Pancreas (tissue), 10 donors: ENCODE data around the gene UBAC1. TPM values are rescaled to one million over a fixed set of nuclear protein-coding genes. Genes with fewer than 3 reads are reported as not detected.

ENCODE experiments used
- ATAC-seq, 4 donors: fragments of 200-7000 bp; cut with Tn5 transposase; one replicate each; pipeline versions ENCODE4 v1.8.0 to v1.9.1; 2020; ENCODE audit warnings: mild to moderate bottlenecking in 4 of 4, moderate library complexity in 4 of 4
- DNase-seq, 6 donors: peaks; one replicate each; pipeline ENCODE4 v3.0.0-alpha.2; 2020
- FAIRE-seq: peaks from 2 replicates; lab custom pipeline; 2012; peaks lifted over from hg19 to GRCh38; lab: Jason Lieb, UNC
- H3K27ac ChIP-seq, 4 donors: fragments of 200-600 bp; sonication (generic); 1 replicate in 3 of 4; 2 replicates in 1 of 4; pipeline versions ENCODE4 v1.5.0 to v1.8.0; 2020
- H3K27me3 ChIP-seq, 4 donors: fragments of 200-600 bp; one replicate each; pipeline ENCODE4 v1.8.0; 2021
- H3K36me3 ChIP-seq, 3 donors: fragments of 200-600 bp; sonication (generic) in 1 of 3; one replicate each; pipeline versions ENCODE4 v1.5.0 to v1.8.0; 2020 to 2021
- H3K4me1 ChIP-seq, 3 donors: fragments of 200-600 bp; one replicate each; pipeline ENCODE4 v1.8.0; 2021
- H3K4me3 ChIP-seq, 4 donors: fragments of 200-600 bp; sonication (generic) in 2 of 4; one replicate each; pipeline versions ENCODE4 v1.5.0 to v1.8.0; 2020 to 2021
- H3K9me3 ChIP-seq, 4 donors: fragments of 200-600 bp; one replicate each; pipeline ENCODE4 v1.8.0; 2021
- WGBS, 2 donors: extraction: QIAGEN DNeasy Blood & Tissue Kit; methylation state at CpG; one replicate each; pipeline ENCODE4 v1.1.7; 2013; 5-methylcytosine and 5-hydroxymethylcytosine counted together
- intact Hi-C, 3 donors: fragments of 100-400 bp; cut with DNase I; formaldehyde crosslinking; loops; one replicate each; pipeline versions ENCODE4 v1.11.1 to v1.14.2; 2022
- polyA plus RNA-seq, 2 donors: library from polyadenylated mRNA; stranded (reverse); fragments of 200-250 nt; gene quantifications; one replicate each; pipeline ENCODE4 v1.2.3, GENCODE V29; 2013
- total RNA-seq, 6 donors: library from RNA; stranded (reverse); fragmentation: NEBNext Ultra II Directional in 4 of 6; extraction: Animal tissue kit (Norgen Biotek cat#: 25700) in 4 of 6; gene quantifications; one replicate each; pipeline versions ENCODE4 v1.2.1 to v1.2.4, GENCODE V29; 2021 to 2023
- TF ChIP-seq, protein P1 (sequence below), 4 donors: fragments of 200-600 bp; sonication (generic) in 3 of 4; IDR thresholded peaks; one replicate each; pipeline versions ENCODE4 v1.5.0 to v1.8.0; 2021; ENCODE audit warnings: antibody characterized with exemption in 4 of 4
- donor health status: healthy with polysubstance abuse.
- donor health status: DM: no; HTN: no; CAD: no; lungs with moderate emphysema.
- donor health status: DM: no; HTN: no; CAD: no.
- donor health status: control.
- donor health status: control.
- donor health status: Bipolar disorder and iron deficiency.
- donor health status: DM: yes; HTN: yes; CAD: no.
- donor health status: DM: no; HTN: no; CAD: no.
- donor health status: DM: no; HTN: no; CAD: no.
- donor health status: DM: yes; HTN: yes; CAD: no.

Gene UBAC1
- total and polyA plus RNA-seq, 8 donors: 9.8 to 33.7 (median 14.4) TPM

DNA sequence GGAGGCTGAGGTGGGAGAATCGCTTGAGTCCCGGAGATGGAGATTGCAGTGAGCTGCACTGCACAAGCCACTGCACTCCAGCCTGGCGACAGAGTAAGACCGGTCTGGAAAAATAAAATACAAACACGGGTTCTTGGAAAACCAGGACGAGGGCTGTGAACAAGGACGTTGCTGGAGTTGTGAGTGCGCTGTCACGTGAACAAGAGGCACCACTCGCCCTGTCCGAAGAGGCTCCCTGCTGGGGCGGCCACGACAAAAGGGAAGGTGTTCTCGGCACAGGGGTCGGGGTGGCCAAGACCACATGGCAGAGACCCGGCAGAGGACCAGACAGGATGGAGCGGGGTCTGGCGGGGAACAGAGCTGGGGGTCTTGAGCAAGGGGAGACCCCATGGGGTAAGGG is 30.6 kb upstream of the UBAC1 start:
- Histone ChIP-seq H3K9me3 (no peaks in the 10 kb centered on the region), H3K36me3 (no peaks in the 10 kb centered on the region), H3K4me1 (peaks cover 9 to 17% (median 10%) of the 10 kb centered on the region in 3 donors), H3K4me3 (no peak overlapping the region), H3K27ac (peak overlapping the region in 2 of 4 donors; percentile 83 to 87), H3K27me3 (peaks cover 0 to 12% (median 0%) of the 10 kb centered on the region in 4 donors)
- 78 to 85% methylated on average over 18 of the region's 18 CpGs for WGBS, 2 donors
- no peak for ATAC-seq
- TF ChIP-seq, protein P1, sequence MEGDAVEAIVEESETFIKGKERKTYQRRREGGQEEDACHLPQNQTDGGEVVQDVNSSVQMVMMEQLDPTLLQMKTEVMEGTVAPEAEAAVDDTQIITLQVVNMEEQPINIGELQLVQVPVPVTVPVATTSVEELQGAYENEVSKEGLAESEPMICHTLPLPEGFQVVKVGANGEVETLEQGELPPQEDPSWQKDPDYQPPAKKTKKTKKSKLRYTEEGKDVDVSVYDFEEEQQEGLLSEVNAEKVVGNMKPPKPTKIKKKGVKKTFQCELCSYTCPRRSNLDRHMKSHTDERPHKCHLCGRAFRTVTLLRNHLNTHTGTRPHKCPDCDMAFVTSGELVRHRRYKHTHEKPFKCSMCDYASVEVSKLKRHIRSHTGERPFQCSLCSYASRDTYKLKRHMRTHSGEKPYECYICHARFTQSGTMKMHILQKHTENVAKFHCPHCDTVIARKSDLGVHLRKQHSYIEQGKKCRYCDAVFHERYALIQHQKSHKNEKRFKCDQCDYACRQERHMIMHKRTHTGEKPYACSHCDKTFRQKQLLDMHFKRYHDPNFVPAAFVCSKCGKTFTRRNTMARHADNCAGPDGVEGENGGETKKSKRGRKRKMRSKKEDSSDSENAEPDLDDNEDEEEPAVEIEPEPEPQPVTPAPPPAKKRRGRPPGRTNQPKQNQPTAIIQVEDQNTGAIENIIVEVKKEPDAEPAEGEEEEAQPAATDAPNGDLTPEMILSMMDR (IDR thresholded peaks at IDR 0.05): no peak
- no peak for FAIRE-seq
- no peak for DNase-seq
- intact Hi-C loops: no loop called here

DNA sequence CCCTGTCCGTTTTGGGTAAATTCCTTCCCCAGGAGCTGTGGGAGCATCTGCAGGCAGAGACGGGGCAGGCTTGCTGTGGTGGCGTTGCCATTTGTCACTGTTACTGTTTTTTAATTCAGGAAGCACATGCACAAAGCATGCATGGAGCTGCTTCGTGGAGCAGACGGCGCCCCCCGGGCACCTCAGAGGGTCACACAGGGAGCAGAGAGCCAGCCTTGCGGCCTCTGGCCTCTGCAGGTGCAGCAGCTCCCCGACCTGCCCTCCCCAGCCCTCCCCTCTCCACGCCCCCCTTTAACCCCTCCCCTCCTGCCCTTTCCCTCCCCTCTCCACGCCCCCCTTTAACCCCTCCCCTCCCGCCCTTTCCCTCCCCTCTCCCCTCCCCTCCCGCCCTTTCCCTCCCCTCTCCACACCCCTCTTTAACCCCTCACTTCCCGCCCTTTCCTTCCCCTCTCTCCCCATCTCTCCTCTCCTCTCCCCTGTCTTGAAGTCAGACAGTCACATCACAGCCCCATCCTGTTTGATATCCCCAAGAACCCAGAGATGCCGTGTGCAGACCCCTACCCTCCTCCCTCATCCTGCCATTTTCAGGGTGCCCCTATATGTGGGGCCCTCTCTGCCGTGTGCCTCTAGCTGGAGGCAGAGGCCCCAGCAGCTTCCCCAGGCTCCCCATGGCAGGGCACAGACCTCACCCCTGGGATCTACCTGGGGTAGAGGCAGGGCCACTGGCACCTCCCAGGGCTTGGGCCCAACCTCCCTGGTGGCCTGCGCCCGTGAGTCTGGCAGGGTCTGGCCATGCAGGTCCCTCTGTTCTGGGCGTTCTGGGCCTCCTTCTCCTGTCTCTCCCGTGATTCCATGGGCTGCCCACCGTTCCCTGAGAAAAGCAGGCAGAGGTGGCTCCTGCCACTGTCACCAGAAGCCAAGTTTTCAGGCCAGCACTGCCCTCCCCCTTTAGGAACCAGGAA is 29.6 kb upstream of the UBAC1 start:
- Histone ChIP-seq H3K4me3 (no peak overlapping the region), H3K4me1 (peaks cover 9 to 17% (median 10%) of the 10 kb centered on the region in 3 donors), H3K9me3 (no peaks in the 10 kb centered on the region), H3K36me3 (no peaks in the 10 kb centered on the region), H3K27ac (peak overlapping the region in 2 of 4 donors; percentile 30 to 87), H3K27me3 (peaks cover 0 to 13% (median 0%) of the 10 kb centered on the region in 4 donors)
- whole genome bisulfite sequencing, 2 donors: 25 to 33% methylated on average over 21 of the region's 21 CpGs
- TF ChIP-seq, protein P1 (IDR thresholded peaks at IDR 0.05): no peak
- intact Hi-C loops: no loop called here
- FAIRE-seq (no peak), DNase-seq (peak in 3 of 6 donors; percentile 36 to 61 (median 52)), ATAC-seq (peak; percentile 49 to 71 (median 56))

DNA sequence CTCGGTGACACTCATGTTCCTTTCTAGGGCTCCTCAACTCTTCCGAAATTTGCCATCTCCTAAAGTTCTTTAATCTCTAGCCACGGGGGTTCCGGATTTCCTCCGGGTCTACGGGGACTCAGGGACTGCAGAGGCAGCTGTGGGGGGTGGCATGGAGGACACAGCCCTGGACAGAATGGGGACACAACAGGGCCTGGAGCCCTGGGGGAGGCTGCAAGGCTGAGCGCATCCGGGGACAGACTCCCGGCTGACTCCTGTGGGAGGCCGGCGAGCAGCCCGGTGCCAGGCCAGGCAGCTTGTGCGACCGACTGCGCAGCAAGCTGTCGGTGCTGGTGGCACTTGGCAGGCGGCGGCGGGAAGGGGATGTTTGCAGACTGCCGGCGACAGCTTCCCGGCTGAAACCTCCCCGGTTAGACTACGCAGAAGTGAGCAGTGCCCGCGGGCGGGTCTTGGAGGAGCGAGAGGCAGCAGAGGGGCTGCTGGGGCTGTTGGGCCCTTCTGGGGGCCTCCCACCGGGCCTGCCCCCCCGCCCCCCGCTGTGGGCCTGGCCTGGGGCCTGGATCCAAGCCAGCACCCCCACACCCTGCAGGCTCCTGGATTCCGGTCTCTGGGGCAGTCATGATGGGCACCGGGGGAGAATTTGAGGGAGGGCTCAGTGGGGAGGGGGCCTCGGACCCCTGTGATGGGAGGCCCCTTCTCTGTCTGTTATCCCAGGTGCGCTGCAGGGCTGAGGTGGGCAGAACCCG is 28.7 kb upstream of the UBAC1 start:
- Histone ChIP-seq H3K27me3 (peaks cover 0 to 13% (median 0%) of the 10 kb centered on the region in 4 donors), H3K4me3 (no peak overlapping the region), H3K27ac (peak overlapping the region in 1 of 4 donors; percentile 8), H3K9me3 (no peaks in the 10 kb centered on the region), H3K36me3 (no peaks in the 10 kb centered on the region), H3K4me1 (peaks cover 9 to 17% (median 10%) of the 10 kb centered on the region in 3 donors)
- peak in 5 of 6 donors; percentile 36 to 79 (median 59) for DNase-seq
- 14 to 17% methylated on average over 26 to 36 of the region's 36 CpGs for WGBS, 2 donors
- no peak for FAIRE-seq
- ATAC-seq: peak; percentile 40 to 54 (median 47)
- TF ChIP-seq, protein P1 (IDR thresholded peaks at IDR 0.05): no peak
- intact Hi-C loops: no loop called here

DNA sequence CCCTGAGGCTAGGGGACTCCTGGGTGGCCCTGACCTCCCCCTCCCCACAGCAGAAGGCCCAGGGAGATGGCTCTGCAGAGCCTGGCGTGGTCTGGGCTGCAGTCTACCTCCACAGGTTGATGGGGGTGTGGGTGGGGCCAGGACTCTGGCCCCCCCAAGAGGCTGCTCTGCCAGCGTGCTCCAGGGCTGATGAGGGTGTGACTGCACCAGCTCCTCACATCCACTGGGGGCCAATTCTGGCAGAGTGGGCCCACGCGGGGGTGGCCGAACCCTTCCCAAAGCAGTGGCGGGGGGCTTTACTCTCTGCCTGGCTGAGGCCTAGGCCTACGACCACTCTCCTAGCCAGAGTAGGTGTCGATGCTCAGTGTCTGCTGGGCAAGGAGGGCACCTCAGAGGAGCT is 28.0 kb upstream of the UBAC1 start:
- TF ChIP-seq, protein P1 (IDR thresholded peaks at IDR 0.05): no peak
- FAIRE-seq (no peak), DNase-seq (no peak), ATAC-seq (no peak)
- Histone ChIP-seq H3K36me3 (no peaks in the 10 kb centered on the region), H3K9me3 (no peaks in the 10 kb centered on the region), H3K4me1 (peaks cover 9 to 17% (median 10%) of the 10 kb centered on the region in 3 donors), H3K27ac (no peak overlapping the region), H3K27me3 (peaks cover 0 to 13% (median 0%) of the 10 kb centered on the region in 4 donors), H3K4me3 (no peak overlapping the region)
- 73 to 77% methylated on average over 8 of the region's 8 CpGs for WGBS, 2 donors
- intact Hi-C loops: no loop called here
